ENCODE measurements around the gene AGTPBP1. TPM values are rescaled to one million over a fixed set of nuclear protein-coding genes. Genes with fewer than 3 reads are reported as not detected.

AGTPBP1 gene
- total RNA-seq, 1 experiment from 2014 or later = 10.2 TPM

DNA sequence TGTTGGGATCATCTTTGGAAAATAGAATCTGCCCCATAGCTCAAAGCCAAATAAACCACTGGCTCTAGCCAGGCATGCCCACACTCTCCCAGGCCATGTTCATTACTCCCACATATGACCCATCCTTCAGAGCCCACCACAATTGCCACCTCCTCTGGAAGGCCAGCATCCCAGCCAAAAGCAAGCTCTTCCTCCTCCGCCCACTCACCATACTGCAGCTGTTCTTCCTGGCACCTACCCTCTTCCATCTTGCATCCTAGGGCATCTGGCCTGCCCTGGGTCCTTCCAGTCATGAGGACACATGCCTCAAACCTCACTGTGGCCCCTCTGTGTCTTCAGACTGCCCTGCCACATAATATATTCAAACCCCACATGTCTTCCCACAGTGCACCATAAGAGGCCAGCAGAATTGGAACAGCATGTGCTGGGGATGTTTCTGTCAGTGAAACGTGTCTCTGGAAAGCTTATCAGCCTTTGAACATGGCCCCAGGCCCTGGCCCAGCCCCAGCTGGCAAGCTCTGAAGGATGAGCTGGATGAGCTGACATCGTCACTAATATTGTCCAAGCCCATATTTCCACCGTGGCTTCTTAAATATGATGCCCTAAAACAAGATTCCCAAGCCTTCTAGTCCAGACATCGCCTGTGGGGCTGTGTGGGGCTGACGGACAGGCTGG, 230.8 kb downstream of the AGTPBP1 start:
- no peak for DNase-seq (ENCODE audit: low read depth)

GRCh38 chr9:85508616-85509015, 233.1 kb downstream of the AGTPBP1 start:
- no peak for DNase-seq (ENCODE audit: low read depth)

- no peak for DNase-seq (ENCODE audit: low read depth)
Observed at GRCh38 chr9:85505612-85506011, 236.1 kb downstream of the AGTPBP1 start.

GRCh38 chr9:85502815-85503655, 238.7 kb downstream of the AGTPBP1 start:
- DNase-seq (ENCODE audit: low read depth) = no peak

DNA sequence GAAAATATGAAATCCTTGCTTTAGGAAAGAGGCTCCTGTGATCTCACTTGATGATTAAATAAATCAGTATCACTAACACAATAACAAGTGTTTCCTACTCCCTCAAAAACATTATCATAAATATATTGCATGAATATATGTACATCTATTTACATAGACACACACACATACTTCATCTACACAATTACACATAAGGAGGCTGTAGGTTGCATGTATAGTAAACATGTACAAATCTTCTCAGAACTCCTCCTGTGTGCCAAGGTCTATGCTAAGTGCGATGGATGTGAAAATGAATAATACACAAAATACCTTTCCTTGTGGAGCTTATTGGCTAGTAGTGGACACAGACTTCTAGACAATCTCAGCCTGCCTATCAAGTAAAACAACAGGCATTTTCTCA, 239.9 kb downstream of the AGTPBP1 start:
- no peak for DNase-seq (ENCODE audit: low read depth)

- DNase-seq (ENCODE audit: low read depth) = no peak
Observed at GRCh38 chr9:85501456-85501855, 240.3 kb downstream of the AGTPBP1 start.

Other genes starting within 250 kb of the AGTPBP1 start
- gene NAA35, start 199.2 kb upstream of the AGTPBP1 start, total RNA-seq (2014; rRNA removed; shearing (Covaris generic)) = 18.4 and 25.4 TPM in 2 replicates

All from HT1080 (cell line).